HepG2 (cell line): ENCODE results near the gene MB.

ENCODE experiments used
- ASH2L ChIP-seq: fragments of 300-600, 200-600 bp; sonication (generic); IDR thresholded peaks from 2 replicates; pipeline ENCODE4 v1.7.0; 2017; ENCODE audit warnings: low read depth, mild to moderate bottlenecking, moderate library complexity, mixed read lengths, low read length; ENCODE audit not compliant: insufficient read length
- CHD2 ChIP-seq: IDR thresholded peaks from 2 replicates; pipeline ENCODE4 v1.6.1; 2011; ENCODE audit warnings: low read depth, low read length, improper control_type of control experiment
- PAWR ChIP-seq: sonication (generic); formaldehyde crosslinking; IDR thresholded peaks from 2 replicates; pipeline ENCODE4 v1.4.0; 2020; ENCODE audit warnings: missing genetic modification reagents, mild to moderate bottlenecking, borderline replicate concordance
- SP2 ChIP-seq: sonication (generic); formaldehyde crosslinking; IDR thresholded peaks from 2 replicates; pipeline ENCODE4 v1.5.1; 2020; ENCODE audit warnings: mild to moderate bottlenecking, missing genetic modification reagents
- ZNF124 ChIP-seq: sonication (generic); formaldehyde crosslinking; IDR thresholded peaks from 2 replicates; pipeline ENCODE4 v1.4.0; 2020; ENCODE audit warnings: missing genetic modification reagents
- TF ChIP-seq, protein P1 (sequence below): IDR thresholded peaks from 2 replicates; pipeline ENCODE4 v1.6.1; 2016; ENCODE audit warnings: mild to moderate bottlenecking
- TF ChIP-seq, protein P2 (sequence below): sonication (generic); formaldehyde crosslinking; IDR thresholded peaks from 2 replicates; pipeline ENCODE4 v1.5.0; 2020; ENCODE audit warnings: mild to moderate bottlenecking, missing genetic modification reagents, moderate library complexity
- TF ChIP-seq, protein P3 (sequence below): sonication (generic); formaldehyde crosslinking; IDR thresholded peaks from 2 replicates; pipeline ENCODE4 v1.9.0; 2021; ENCODE audit warnings: missing genetic modification reagents, borderline replicate concordance

DNA sequence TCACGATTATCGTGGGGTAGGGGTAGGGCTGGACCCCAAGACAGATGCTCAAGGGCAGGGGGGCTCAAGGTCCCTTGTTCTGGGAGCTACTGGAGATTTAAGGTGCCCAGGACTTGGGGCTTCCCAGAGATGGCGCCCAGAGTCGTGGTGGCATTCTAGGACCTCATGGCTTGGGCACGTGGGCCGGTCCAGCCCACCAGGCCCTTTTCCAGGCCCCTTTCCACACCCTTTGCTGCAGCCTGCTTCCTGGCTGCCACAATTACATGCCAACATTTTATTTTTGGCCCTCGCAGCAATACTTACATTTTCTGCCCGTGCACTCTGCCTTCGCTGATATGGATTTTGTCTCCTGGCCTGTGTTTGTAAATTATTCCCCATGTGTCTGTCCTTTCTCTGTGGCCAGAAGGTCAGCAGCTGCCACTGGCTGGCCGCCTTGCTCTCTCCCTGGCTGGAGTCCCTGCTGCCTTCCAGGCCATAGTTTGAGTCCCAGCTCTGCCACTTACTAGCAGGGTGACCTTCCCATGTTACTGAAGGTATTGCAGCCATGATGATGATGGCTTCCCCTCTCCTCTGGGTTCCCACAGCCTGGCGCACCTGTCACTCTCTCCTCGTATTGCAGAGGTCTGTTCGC, 11.2 kb downstream of the MB start:
- TF ChIP-seq, protein P1, sequence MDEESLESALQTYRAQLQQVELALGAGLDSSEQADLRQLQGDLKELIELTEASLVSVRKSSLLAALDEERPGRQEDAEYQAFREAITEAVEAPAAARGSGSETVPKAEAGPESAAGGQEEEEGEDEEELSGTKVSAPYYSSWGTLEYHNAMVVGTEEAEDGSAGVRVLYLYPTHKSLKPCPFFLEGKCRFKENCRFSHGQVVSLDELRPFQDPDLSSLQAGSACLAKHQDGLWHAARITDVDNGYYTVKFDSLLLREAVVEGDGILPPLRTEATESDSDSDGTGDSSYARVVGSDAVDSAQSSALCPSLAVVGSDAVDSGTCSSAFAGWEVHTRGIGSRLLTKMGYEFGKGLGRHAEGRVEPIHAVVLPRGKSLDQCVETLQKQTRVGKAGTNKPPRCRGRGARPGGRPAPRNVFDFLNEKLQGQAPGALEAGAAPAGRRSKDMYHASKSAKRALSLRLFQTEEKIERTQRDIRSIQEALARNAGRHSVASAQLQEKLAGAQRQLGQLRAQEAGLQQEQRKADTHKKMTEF (CRISPR knock-in tag) = no peak
- TF ChIP-seq, protein P2, sequence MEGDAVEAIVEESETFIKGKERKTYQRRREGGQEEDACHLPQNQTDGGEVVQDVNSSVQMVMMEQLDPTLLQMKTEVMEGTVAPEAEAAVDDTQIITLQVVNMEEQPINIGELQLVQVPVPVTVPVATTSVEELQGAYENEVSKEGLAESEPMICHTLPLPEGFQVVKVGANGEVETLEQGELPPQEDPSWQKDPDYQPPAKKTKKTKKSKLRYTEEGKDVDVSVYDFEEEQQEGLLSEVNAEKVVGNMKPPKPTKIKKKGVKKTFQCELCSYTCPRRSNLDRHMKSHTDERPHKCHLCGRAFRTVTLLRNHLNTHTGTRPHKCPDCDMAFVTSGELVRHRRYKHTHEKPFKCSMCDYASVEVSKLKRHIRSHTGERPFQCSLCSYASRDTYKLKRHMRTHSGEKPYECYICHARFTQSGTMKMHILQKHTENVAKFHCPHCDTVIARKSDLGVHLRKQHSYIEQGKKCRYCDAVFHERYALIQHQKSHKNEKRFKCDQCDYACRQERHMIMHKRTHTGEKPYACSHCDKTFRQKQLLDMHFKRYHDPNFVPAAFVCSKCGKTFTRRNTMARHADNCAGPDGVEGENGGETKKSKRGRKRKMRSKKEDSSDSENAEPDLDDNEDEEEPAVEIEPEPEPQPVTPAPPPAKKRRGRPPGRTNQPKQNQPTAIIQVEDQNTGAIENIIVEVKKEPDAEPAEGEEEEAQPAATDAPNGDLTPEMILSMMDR (CRISPR knock-in tag) = no peak
- TF ChIP-seq ASH2L (no peak), ZNF124 (no peak), SP2 (CRISPR knock-in tag) (no peak), CHD2 (no peak), PAWR (CRISPR knock-in tag) (no peak)
- TF ChIP-seq, protein P3, sequence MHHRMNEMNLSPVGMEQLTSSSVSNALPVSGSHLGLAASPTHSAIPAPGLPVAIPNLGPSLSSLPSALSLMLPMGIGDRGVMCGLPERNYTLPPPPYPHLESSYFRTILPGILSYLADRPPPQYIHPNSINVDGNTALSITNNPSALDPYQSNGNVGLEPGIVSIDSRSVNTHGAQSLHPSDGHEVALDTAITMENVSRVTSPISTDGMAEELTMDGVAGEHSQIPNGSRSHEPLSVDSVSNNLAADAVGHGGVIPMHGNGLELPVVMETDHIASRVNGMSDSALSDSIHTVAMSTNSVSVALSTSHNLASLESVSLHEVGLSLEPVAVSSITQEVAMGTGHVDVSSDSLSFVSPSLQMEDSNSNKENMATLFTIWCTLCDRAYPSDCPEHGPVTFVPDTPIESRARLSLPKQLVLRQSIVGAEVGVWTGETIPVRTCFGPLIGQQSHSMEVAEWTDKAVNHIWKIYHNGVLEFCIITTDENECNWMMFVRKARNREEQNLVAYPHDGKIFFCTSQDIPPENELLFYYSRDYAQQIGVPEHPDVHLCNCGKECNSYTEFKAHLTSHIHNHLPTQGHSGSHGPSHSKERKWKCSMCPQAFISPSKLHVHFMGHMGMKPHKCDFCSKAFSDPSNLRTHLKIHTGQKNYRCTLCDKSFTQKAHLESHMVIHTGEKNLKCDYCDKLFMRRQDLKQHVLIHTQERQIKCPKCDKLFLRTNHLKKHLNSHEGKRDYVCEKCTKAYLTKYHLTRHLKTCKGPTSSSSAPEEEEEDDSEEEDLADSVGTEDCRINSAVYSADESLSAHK = no peak
